LNCaP clone FGC (cell line): ENCODE measurements around the gene SDHC.
A peak's percentile ranks its signal among the peaks of the same experiment; 100 is the strongest.
"Not testable (repeated sequence)": the region's sequence is repeated elsewhere in the genome, so short reads cannot be mapped to it uniquely, and the experiment has no call there.

Experiments used
- DNase-seq: peaks from one replicate; pipeline ENCODE4 v3.0.0-alpha.2; 2011; ENCODE audit warnings: low read depth
- H3K4me3 ChIP-seq: 2 replicates; pipeline ENCODE4 v1.5.1; 2011; ENCODE audit warnings: mild to moderate bottlenecking, low read depth, low read length, control low read depth
- TF ChIP-seq, protein P1 (sequence below): IDR thresholded peaks from 2 replicates; pipeline ENCODE4 v1.5.1; 2012; ENCODE audit warnings: mild to moderate bottlenecking; ENCODE audit not compliant: control insufficient read depth, insufficient read depth; ENCODE audit errors: extremely low read depth

SDHC gene

GRCh38 chr1:161309868-161310267 is 4.3 kb upstream of the SDHC start, which contains the start of gene MPZ:
Gene MPZ (minus strand): TSS chr1:161309968. CDS start chr1:161309905, 63 bp downstream.
- H3K4me3 ChIP-seq, result no peak within 1 kb of the TSS
- no peak for DNase-seq
- TF ChIP-seq, protein P1, sequence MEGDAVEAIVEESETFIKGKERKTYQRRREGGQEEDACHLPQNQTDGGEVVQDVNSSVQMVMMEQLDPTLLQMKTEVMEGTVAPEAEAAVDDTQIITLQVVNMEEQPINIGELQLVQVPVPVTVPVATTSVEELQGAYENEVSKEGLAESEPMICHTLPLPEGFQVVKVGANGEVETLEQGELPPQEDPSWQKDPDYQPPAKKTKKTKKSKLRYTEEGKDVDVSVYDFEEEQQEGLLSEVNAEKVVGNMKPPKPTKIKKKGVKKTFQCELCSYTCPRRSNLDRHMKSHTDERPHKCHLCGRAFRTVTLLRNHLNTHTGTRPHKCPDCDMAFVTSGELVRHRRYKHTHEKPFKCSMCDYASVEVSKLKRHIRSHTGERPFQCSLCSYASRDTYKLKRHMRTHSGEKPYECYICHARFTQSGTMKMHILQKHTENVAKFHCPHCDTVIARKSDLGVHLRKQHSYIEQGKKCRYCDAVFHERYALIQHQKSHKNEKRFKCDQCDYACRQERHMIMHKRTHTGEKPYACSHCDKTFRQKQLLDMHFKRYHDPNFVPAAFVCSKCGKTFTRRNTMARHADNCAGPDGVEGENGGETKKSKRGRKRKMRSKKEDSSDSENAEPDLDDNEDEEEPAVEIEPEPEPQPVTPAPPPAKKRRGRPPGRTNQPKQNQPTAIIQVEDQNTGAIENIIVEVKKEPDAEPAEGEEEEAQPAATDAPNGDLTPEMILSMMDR, result no peak

- H3K4me3 ChIP-seq, result no peak overlapping the region
- DNase-seq, result no peak
- TF ChIP-seq, protein P1, result no peak
Observed at GRCh38 chr1:161311595-161312181, 2.5 kb upstream of the SDHC start.

- TF ChIP-seq, protein P1, result no peak
- DNase-seq, result no peak
- H3K4me3 ChIP-seq, result peak overlapping the region; percentile 91
Observed at GRCh38 chr1:161313554-161314200, 504 bp upstream of the SDHC start.

DNA sequence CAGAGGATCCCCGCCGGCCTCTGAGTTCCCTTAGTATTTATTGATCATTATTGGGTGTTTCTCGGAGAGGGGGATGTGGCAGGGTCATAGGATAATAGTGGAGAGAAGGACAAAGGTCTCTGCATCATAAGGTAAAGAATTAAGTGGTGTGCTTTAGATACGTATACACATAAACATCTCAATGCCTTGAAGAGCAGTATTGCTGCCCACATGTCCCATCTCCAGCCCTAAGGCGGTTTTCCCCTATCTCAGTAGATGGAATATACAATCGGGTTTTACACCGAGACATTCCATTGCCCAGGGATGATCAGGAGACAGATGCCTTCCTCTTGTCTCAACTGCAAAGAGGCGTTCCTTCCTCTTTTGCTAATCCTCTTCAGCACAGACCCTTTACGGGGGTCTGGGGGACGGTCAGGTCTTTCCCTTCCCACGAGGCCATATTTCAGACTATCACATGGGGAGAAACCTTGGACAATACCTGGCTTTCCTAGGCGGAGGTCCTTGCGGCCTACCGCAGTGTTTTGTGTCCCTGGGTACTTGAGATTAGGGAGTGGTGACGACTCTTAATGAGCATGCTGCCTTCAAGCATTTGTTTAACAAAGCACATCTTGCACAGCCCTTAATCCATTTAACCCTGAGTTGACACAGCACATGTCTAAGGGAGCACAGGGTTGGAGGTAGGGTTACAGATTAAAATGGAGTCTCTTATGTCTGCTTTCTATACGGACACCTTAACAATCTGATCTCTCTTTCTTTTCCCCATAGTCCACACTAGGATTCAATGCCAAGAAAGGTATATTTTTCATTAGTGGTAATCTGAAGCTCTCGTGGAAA is 1.9 kb downstream of the SDHC start:
- not testable (repeated sequence) for H3K4me3 ChIP-seq, DNase-seq

DNA sequence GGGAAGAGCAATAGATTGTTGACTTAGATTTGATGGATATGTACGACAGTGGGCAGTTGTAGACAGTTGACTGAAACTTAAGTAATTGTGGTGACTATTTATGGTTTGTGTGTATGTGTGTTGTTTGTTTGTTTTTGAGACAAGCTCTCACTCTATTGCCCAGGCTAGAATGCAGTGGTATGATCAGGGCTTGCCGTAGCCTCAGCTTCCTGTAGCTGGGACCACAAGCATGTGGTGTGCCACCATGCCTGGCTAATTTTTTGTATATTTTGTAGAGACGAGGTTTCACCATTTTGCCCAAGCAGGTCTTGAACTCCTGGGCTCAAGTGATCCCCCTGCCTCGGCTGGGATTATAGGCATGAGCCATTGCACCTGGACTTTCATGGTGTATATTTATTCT is 9.8 kb downstream of the SDHC start:
- no peak for DNase-seq
- TF ChIP-seq, protein P1, result no peak
- H3K4me3 ChIP-seq, result no peak overlapping the region

GRCh38 chr1:161330346-161330745 is 16.2 kb downstream of the SDHC start:
- no peak overlapping the region for H3K4me3 ChIP-seq
- TF ChIP-seq, protein P1, result no peak
- DNase-seq, result no peak

DNA sequence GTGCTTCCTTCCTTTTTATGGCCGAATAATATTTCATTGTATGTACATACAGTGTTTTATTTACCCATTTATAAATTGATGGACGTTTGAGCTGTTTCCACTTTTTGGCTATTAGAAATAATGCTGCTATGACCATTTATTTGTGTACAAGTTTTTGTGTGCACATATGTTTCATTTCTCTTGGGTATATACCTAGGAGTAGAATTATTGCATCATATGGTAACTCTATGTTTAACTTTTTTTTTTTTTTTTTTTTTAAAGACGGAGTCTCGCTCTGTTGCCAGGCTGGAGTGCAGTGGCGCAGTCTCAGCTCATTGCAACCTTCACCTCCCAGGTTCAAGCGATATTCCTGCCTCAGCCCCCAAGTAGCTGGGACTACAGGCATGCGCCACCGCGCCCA is 19.0 kb downstream of the SDHC start:
- TF ChIP-seq, protein P1, result no peak
- no peak overlapping the region for H3K4me3 ChIP-seq
- no peak for DNase-seq
